KOPT-K1 (cell line): Measurements from ENCODE around the gene BHLHA15.

Experiments
- H3K27ac ChIP-seq: fragments of 200-600 bp; sonication (generic); 2 replicates; pipeline ENCODE4 v1.5.1; 2016; ENCODE audit warnings: antibody characterized with exemption, mild to moderate bottlenecking, low read depth, low read length; ENCODE audit not compliant: poor library complexity, severe bottlenecking
- H3K36me3 ChIP-seq: fragments of 200-600 bp; sonication (generic); 2 replicates; pipeline ENCODE4 v1.5.1; 2017; ENCODE audit warnings: antibody characterized with exemption, mild to moderate bottlenecking, low read length, moderate library complexity; ENCODE audit not compliant: insufficient read depth
- H3K9me3 ChIP-seq: fragments of 200-600 bp; sonication (generic); 2 replicates; pipeline ENCODE4 v1.5.1; 2017; ENCODE audit warnings: antibody characterized with exemption, low read length, mild to moderate bottlenecking; ENCODE audit not compliant: insufficient read depth, poor library complexity, severe bottlenecking

BHLHA15 gene

GRCh38 chr7:98234429-98235147, 23.3 kb downstream of the BHLHA15 start:
- H3K27ac ChIP-seq = no peak overlapping the region
- peaks cover 27% of the 10 kb centered on the region; the same call in 1 of the 2 replicates for H3K36me3 ChIP-seq
- no peaks in the 10 kb centered on the region for H3K9me3 ChIP-seq

- Histone ChIP-seq H3K36me3 (peaks cover 30% of the 10 kb centered on the region; the same call in 1 of the 2 replicates), H3K27ac (no peak overlapping the region)
Observed at GRCh38 chr7:98235901-98236300, 24.7 kb downstream of the BHLHA15 start.

GRCh38 chr7:98236355-98237185, 25.3 kb downstream of the BHLHA15 start:
- H3K36me3 ChIP-seq = peaks cover 32% of the 10 kb centered on the region; the same call in 1 of the 2 replicates

More at GRCh38 chr7:98235901-98236300, 24.7 kb downstream of the BHLHA15 start:
- H3K9me3 ChIP-seq = no peaks in the 10 kb centered on the region

DNA sequence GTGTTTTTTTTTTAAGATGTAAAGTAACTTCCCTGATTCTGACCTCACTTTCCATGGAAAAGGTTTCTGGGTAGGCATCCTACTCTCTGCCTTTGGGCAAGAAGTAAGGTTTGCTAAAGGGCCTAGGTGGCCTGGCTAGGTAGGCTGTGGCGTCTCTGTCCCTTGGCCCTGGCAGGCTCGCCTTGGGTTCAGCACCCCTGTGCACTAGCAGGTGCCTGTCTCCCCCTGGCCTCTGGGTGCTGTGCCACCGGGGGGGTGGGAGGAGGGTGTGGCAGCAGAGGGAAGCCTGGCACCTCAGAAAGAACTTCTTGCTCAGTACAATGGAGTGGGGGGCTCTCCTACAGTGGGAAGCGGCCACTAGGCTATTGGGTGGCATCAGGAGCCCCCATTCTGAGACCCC, 26.8 kb downstream of the BHLHA15 start:
- Histone ChIP-seq H3K27ac (no peak overlapping the region), H3K9me3 (no peaks in the 10 kb centered on the region), H3K36me3 (peaks cover 32% of the 10 kb centered on the region; the same call in 1 of the 2 replicates)

More at GRCh38 chr7:98236355-98237185, 25.3 kb downstream of the BHLHA15 start:
- Histone ChIP-seq H3K27ac (no peak overlapping the region), H3K9me3 (no peaks in the 10 kb centered on the region)

DNA sequence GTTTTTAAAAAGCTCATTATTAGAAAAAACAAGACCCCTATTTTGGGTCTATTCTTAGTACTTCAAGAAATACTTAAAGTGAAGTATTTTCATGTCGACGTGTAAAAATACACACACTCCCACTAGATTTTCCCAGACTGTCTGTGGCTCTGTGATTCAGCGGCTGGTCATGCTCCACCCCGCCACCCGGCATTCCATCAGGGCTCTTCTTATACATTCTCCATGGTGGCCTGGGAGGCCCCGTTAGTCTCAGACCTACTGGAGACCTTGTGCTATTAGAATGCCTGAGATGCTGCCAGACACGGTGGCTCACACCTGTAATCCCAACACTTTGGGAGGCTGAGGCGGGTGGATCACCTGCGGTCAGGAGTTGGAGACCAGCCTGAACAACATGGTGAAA, 27.7 kb downstream of the BHLHA15 start:
- no peak overlapping the region for H3K27ac ChIP-seq
- no peaks in the 10 kb centered on the region for H3K9me3 ChIP-seq
- H3K36me3 ChIP-seq = peaks cover 29% of the 10 kb centered on the region; the same call in 1 of the 2 replicates

DNA sequence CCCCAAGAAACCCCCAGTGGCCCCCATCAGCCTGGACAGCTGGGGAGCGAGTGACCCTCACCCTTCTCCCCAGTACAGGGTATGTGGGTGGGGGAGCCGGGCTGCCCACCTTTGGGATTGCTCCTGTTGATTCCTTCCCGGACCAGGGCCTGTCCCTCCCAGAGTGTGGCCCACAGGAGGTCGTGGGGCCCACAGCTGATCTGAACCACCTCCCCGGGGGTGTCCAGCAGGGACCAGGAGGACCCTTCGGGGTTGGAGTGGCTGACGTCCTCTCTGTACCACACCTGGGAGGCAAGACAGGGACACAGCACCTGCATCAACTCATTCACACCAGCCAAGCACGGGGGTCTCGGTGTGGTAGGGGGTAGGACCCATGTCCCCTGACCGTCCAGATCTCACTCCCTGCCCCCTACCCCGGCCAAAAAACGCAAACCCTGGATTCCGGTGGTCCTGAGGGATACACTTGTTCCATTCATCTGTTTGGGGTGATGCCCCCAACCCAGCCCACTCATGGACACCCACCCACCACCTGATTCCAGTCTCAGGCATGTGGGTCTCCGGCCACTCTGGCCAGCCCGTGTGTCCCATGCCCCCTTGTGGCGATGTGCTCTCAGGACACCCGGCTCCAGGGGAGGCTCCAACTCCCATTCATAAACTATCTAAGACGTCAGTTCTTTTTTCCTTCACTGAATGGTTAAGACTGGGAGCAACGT, 29.9 kb downstream of the BHLHA15 start:
- Histone ChIP-seq H3K9me3 (no peaks in the 10 kb centered on the region), H3K27ac (no peak overlapping the region), H3K36me3 (peaks cover 33% of the 10 kb centered on the region; the same call in 1 of the 2 replicates)

- H3K27ac ChIP-seq = no peak overlapping the region
- H3K9me3 ChIP-seq = no peaks in the 10 kb centered on the region
- peaks cover 29% of the 10 kb centered on the region; the same call in 1 of the 2 replicates for H3K36me3 ChIP-seq
Observed at GRCh38 chr7:98241674-98242241, 30.5 kb downstream of the BHLHA15 start.

DNA sequence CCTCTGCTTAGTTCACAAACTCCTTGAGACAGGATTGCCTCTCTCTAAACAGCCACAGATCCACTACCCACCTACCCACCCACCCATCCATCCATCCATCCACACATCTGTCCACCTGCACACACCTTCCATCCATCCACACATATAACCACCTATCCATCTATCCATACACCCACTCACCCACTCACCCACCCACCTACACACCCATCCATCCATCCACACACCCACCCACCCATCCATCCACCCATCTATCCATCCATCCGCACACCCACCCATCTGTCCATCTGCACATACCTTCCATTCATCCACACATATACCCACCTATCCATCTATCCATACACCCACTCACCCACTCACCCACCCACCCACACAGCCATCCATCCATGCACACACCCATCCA, 31.1 kb downstream of the BHLHA15 start:
- Histone ChIP-seq H3K9me3 (no peaks in the 10 kb centered on the region), H3K27ac (no peak overlapping the region), H3K36me3 (peaks cover 24% of the 10 kb centered on the region; the same call in 1 of the 2 replicates)

DNA sequence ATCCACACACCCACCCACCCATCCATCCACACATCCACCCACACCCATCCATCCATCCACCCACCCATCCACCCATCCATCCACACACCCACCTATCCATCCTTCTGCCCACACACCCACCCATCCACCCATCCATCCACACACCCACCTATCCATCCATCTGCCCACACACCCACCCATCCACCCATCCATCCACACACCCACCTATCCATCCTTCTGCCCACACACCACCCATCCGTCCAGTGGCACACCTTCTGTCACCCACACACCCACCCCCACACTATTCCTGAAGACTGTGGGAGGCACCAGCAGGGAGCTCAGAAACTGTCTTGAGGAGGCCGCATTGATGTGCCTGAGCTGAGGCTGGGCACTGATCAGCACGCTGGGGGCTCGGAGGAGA, 31.7 kb downstream of the BHLHA15 start:
- peaks cover 23% of the 10 kb centered on the region; the same call in 1 of the 2 replicates for H3K36me3 ChIP-seq
- H3K9me3 ChIP-seq = no peaks in the 10 kb centered on the region
- H3K27ac ChIP-seq = no peak overlapping the region

DNA sequence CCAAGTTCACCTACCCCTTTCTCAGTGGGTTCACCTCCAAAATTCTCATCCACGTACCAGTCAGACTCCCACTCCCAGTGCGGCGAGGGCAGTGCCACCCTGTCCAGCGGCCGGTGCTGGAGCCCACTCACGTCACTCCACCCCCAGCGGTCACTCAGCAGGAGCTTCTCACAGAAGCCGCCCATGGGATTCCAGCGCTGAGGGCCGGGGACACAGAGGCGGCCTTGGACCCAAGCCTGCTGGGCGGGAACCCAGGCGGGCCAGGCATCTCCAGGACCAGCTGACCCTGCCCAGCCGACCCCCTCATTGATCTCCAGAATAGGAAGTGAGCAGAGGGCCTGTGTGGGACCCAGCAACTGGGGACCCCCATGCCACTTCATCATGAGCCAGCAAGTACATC, 33.6 kb downstream of the BHLHA15 start:
- no peak overlapping the region for H3K27ac ChIP-seq
- no peaks in the 10 kb centered on the region for H3K9me3 ChIP-seq
- peaks cover 10% of the 10 kb centered on the region; the same call in 1 of the 2 replicates for H3K36me3 ChIP-seq

DNA sequence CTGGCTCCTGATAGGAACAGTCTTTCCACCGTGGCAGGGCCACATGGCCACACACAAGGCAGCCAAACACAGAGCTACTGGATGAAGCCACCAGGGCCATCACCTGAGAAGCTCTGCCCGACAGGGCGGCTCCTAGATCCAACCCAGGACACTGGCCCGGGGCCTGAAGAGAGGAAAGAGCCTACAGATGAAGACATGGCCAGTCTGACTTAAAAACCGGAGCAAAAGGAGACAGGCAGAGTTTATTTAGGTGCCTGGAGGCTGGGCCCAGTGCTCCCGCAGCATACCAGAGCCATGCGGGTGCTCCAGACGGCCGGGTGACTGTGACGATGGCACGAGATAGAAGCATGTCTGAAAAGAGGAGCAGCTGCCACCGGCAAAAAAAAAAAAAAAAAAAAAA, 36.9 kb downstream of the BHLHA15 start:
- Histone ChIP-seq H3K27ac (no peak overlapping the region), H3K9me3 (no peaks in the 10 kb centered on the region), H3K36me3 (peaks cover 5% of the 10 kb centered on the region; the same call in 1 of the 2 replicates)

DNA sequence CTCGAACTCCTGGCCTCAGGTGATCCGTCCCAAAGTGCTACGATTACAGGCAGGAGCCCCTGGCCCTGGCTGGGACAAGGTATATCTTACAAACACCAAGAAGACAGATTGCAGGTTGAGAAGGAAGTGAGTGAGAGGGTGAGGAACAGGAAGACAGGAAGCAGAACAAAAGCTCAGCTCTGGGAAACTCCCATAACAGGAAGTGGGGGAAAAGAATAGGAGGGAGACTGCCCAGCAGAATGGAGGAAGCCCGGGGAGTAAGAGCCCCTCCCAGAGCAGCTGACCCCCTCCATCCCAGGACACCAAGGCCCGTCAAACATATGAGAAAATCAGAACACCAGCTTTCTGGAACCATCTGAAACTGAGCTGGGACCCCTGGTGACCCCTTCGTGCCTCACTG, 37.9 kb downstream of the BHLHA15 start:
- H3K9me3 ChIP-seq = no peaks in the 10 kb centered on the region
- H3K36me3 ChIP-seq = peaks cover 3% of the 10 kb centered on the region; the same call in 1 of the 2 replicates
- H3K27ac ChIP-seq = no peak overlapping the region

DNA sequence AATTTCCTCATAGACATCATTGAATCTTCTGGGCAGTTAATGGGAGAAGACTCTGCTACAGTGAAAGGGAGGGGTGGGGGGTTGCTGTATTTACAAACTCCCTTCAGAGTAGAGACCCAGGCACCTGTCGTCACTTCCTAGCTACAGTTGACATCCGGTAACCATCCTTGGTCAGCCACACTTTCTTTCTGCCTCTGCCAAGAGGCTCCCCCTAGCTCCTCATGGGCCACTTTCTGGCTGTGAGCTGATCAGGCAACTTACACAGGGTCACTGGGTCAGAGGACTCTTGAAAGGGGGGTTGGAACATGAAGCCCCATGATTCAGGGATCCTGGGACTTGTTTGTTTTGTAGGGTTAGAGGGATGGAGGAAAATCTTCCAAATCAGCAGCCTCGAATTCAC, 39.5 kb downstream of the BHLHA15 start:
- Histone ChIP-seq H3K36me3 (peaks cover 8% of the 10 kb centered on the region; the same call in 1 of the 2 replicates), H3K27ac (peak overlapping the region; percentile 67), H3K9me3 (no peaks in the 10 kb centered on the region)

- Histone ChIP-seq H3K27ac (peak overlapping the region; percentile 67), H3K36me3 (peaks cover 9% of the 10 kb centered on the region; the same call in 1 of the 2 replicates), H3K9me3 (no peaks in the 10 kb centered on the region)
Observed at GRCh38 chr7:98251231-98251600, 40.0 kb downstream of the BHLHA15 start.
